ENCODE measurements around the gene BHMT2.

The BHMT2 gene

DNA sequence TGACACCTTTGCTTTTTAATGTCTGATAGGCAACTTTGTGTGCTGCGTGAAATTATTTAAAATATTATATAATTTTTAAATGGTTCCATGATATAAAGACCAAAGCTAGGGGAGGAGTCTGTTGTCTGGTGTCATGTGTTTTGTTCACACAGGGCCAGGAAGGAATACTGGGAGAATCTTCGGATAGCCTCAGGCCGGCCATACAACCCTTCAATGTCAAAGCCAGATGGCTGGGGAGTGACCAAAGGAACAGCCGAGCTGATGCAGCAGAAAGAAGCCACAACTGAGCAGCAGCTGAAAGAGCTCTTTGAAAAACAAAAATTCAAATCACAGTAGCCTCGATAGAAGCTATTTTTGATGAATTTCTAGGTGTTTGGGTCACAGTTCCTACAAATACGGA, 61.2 kb downstream of the BHMT2 start:
- H3K4me1 ChIP-seq (ENCODE audit: insufficient read depth, low read length, poor library complexity, severe bottlenecking): peaks cover 5% of the 10 kb centered on the region
- H3K9me3 ChIP-seq (ENCODE audit: insufficient read depth, low read depth, low read length): no peaks in the 10 kb centered on the region
- H3K4me3 ChIP-seq (ENCODE audit: low read length, poor library complexity, severe bottlenecking): no peak overlapping the region
- H3K36me3 ChIP-seq (ENCODE audit: insufficient read depth, low read length): no peaks in the 10 kb centered on the region
- no peak overlapping the region for H2AFZ ChIP-seq (ENCODE audit: low read length)
- H3K79me2 ChIP-seq (ENCODE audit: insufficient read depth, low read length): no peaks in the 10 kb centered on the region
- H3K9me2 ChIP-seq (replicated peaks; ENCODE audit: low read depth, low read length): no peaks in the 10 kb centered on the region
- H3K9ac ChIP-seq (ENCODE audit: low read depth, low read length, poor library complexity, severe bottlenecking): no peak overlapping the region
- no peak for TF ChIP-seq EZH2phosphoT487 (IDR thresholded peaks at IDR 0.05; ENCODE audit: borderline replicate concordance)
- TF ChIP-seq, protein P1, sequence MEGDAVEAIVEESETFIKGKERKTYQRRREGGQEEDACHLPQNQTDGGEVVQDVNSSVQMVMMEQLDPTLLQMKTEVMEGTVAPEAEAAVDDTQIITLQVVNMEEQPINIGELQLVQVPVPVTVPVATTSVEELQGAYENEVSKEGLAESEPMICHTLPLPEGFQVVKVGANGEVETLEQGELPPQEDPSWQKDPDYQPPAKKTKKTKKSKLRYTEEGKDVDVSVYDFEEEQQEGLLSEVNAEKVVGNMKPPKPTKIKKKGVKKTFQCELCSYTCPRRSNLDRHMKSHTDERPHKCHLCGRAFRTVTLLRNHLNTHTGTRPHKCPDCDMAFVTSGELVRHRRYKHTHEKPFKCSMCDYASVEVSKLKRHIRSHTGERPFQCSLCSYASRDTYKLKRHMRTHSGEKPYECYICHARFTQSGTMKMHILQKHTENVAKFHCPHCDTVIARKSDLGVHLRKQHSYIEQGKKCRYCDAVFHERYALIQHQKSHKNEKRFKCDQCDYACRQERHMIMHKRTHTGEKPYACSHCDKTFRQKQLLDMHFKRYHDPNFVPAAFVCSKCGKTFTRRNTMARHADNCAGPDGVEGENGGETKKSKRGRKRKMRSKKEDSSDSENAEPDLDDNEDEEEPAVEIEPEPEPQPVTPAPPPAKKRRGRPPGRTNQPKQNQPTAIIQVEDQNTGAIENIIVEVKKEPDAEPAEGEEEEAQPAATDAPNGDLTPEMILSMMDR (conservative IDR thresholded peaks at IDR 0.05; ENCODE audit: low read length): no peak
- no peaks in the 10 kb centered on the region for H3F3A ChIP-seq (ENCODE audit: low read depth)
- H4K20me1 ChIP-seq (ENCODE audit: insufficient read depth, low read length, poor library complexity, severe bottlenecking): no peaks in the 10 kb centered on the region
- no peak overlapping the region for H3K4me2 ChIP-seq (ENCODE audit: low read depth, low read length, poor library complexity, severe bottlenecking)
- no peaks in the 10 kb centered on the region for H3K27me3 ChIP-seq (ENCODE audit: insufficient read depth, low read length, poor library complexity, severe bottlenecking)

DNA sequence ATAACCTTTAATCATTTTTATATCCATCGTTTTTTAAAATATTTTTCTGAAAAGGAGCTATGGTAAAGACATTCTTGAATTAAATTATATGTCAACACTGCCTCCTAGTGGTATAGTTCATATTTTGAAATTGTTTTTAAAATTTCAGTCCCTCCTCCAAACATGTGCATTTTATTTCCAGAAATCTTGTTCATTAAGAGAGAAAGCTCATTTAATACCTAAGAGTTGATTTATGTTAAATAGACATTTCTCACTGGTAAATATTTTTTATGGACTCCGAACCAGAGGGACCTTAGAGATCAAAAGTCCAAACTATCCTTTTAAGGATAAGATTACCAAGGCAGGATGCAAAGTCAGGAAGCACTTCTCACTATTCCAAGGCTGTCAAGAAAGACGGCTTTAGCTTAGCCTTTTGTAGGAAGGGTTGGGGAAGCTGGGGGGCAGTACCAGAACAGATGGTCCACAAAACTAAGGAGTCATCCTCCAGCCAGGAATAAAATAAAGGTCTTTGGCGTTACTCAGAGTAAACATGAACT, 63.6 kb downstream of the BHMT2 start:
- no peaks in the 10 kb centered on the region for H4K20me1 ChIP-seq (ENCODE audit: insufficient read depth, low read length, poor library complexity, severe bottlenecking)
- no peaks in the 10 kb centered on the region for H3F3A ChIP-seq (ENCODE audit: low read depth)
- no peaks in the 10 kb centered on the region for H3K79me2 ChIP-seq (ENCODE audit: insufficient read depth, low read length)
- TF ChIP-seq, protein P1 (conservative IDR thresholded peaks at IDR 0.05; ENCODE audit: low read length): peak; percentile 55
- no peak for TF ChIP-seq EZH2phosphoT487 (IDR thresholded peaks at IDR 0.05; ENCODE audit: borderline replicate concordance)
- H3K4me1 ChIP-seq (ENCODE audit: insufficient read depth, low read length, poor library complexity, severe bottlenecking): peaks cover 5% of the 10 kb centered on the region
- H3K36me3 ChIP-seq (ENCODE audit: insufficient read depth, low read length): no peaks in the 10 kb centered on the region
- H3K27me3 ChIP-seq (ENCODE audit: insufficient read depth, low read length, poor library complexity, severe bottlenecking): no peaks in the 10 kb centered on the region
- H3K9ac ChIP-seq (ENCODE audit: low read depth, low read length, poor library complexity, severe bottlenecking): peak overlapping the region; percentile 59
- H3K9me3 ChIP-seq (ENCODE audit: insufficient read depth, low read depth, low read length): no peaks in the 10 kb centered on the region
- H2AFZ ChIP-seq (ENCODE audit: low read length): peak overlapping the region; percentile 95
- peak overlapping the region; percentile 65 for H3K4me3 ChIP-seq (ENCODE audit: low read length, poor library complexity, severe bottlenecking)
- H3K9me2 ChIP-seq (replicated peaks; ENCODE audit: low read depth, low read length): no peaks in the 10 kb centered on the region
- peak overlapping the region; percentile 86 for H3K4me2 ChIP-seq (ENCODE audit: low read depth, low read length, poor library complexity, severe bottlenecking)

DNA sequence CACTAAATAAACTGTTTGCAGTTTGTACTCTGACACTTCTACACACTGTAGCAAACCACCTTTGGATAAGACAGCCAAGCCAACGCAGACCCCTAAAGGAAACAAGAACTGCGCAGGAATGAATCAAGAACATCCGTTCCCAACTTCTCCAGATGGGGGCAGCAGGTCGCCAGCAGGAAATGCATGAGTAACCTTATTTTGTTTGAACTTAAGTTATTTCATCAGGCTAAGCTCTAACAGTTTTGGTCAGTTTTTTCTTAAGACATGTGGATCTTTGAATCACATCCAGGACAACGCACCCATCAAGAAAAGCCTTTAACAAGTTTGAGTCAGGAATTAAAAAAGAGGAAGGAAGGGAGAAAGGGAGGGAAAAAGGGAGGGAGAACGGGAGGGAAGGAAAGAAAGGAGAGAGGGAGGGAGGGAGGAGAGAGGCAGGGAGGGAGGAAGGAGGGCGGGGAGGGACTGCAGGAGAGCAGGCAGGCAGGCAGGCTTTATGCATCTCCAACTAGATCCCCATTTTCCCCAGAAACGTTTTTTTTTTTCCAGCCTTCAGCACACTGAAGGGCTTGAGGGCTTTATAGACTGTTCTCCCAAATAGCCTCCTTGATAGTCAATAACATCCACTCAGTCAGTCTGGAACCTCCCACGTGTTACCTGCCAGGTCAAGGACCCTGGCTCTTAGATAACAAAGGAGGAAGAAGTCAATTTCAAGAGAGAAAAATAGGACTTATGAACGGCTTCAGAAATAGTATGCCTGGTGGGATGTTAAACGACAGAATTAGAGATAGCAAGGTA, 64.3 kb downstream of the BHMT2 start:
- Histone ChIP-seq H3K4me1 (ENCODE audit: insufficient read depth, low read length, poor library complexity, severe bottlenecking) (peaks cover 5% of the 10 kb centered on the region), H3K4me3 (ENCODE audit: low read length, poor library complexity, severe bottlenecking) (peak overlapping the region; percentile 65), H3K36me3 (ENCODE audit: insufficient read depth, low read length) (no peaks in the 10 kb centered on the region), H4K20me1 (ENCODE audit: insufficient read depth, low read length, poor library complexity, severe bottlenecking) (no peaks in the 10 kb centered on the region), H3K9ac (ENCODE audit: low read depth, low read length, poor library complexity, severe bottlenecking) (peak overlapping the region; percentile 59), H3K27me3 (ENCODE audit: insufficient read depth, low read length, poor library complexity, severe bottlenecking) (no peaks in the 10 kb centered on the region), H3K4me2 (ENCODE audit: low read depth, low read length, poor library complexity, severe bottlenecking) (peak overlapping the region; percentile 86), H3K9me2 (replicated peaks; ENCODE audit: low read depth, low read length) (no peaks in the 10 kb centered on the region), H2AFZ (ENCODE audit: low read length) (peak overlapping the region; percentile 95), H3F3A (ENCODE audit: low read depth) (no peaks in the 10 kb centered on the region), H3K9me3 (ENCODE audit: insufficient read depth, low read depth, low read length) (no peaks in the 10 kb centered on the region), H3K79me2 (ENCODE audit: insufficient read depth, low read length) (no peaks in the 10 kb centered on the region)
- TF ChIP-seq, protein P1 (conservative IDR thresholded peaks at IDR 0.05; ENCODE audit: low read length): peak; percentile 78
- no peak for TF ChIP-seq EZH2phosphoT487 (IDR thresholded peaks at IDR 0.05; ENCODE audit: borderline replicate concordance)
